PC-9 (cell line): ENCODE data around the gene MYOM1.

ENCODE experiments used
- EZH2 ChIP-seq: fragments of 200-600 bp; sonication (generic); IDR thresholded peaks from 2 replicates; pipeline ENCODE4 v1.8.0; 2017; ENCODE audit warnings: antibody characterized with exemption, low read depth
- TF ChIP-seq, protein P1 (sequence below): fragments of 200-600 bp; sonication (generic); conservative IDR thresholded peaks from 2 replicates; pipeline ENCODE4 v1.6.1; 2017; ENCODE audit warnings: mixed run types, antibody characterized with exemption, mild to moderate bottlenecking, moderate library complexity

DNA sequence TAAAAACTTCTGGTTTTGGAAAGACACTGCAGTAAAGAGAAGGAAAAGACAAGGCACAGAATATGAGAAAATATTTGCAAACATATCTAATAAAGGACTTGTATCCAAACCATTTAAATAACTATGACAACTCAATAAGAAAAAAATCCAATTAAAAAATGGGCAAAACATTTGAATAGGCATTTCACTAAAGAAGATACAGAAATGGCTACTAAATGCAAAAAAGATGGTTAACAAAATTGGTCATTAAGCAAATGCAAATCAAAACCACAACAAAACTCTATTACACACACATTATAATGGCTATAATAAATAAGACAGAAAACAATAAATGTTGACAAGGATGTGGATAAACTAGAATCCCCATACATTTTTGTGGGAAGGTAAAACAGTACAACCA lies 14.5 kb downstream of the MYOM1 start:
- TF ChIP-seq, protein P1, sequence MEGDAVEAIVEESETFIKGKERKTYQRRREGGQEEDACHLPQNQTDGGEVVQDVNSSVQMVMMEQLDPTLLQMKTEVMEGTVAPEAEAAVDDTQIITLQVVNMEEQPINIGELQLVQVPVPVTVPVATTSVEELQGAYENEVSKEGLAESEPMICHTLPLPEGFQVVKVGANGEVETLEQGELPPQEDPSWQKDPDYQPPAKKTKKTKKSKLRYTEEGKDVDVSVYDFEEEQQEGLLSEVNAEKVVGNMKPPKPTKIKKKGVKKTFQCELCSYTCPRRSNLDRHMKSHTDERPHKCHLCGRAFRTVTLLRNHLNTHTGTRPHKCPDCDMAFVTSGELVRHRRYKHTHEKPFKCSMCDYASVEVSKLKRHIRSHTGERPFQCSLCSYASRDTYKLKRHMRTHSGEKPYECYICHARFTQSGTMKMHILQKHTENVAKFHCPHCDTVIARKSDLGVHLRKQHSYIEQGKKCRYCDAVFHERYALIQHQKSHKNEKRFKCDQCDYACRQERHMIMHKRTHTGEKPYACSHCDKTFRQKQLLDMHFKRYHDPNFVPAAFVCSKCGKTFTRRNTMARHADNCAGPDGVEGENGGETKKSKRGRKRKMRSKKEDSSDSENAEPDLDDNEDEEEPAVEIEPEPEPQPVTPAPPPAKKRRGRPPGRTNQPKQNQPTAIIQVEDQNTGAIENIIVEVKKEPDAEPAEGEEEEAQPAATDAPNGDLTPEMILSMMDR = no peak
- no peak for TF ChIP-seq EZH2
